ENCODE data around the gene IREB2.

DNA sequence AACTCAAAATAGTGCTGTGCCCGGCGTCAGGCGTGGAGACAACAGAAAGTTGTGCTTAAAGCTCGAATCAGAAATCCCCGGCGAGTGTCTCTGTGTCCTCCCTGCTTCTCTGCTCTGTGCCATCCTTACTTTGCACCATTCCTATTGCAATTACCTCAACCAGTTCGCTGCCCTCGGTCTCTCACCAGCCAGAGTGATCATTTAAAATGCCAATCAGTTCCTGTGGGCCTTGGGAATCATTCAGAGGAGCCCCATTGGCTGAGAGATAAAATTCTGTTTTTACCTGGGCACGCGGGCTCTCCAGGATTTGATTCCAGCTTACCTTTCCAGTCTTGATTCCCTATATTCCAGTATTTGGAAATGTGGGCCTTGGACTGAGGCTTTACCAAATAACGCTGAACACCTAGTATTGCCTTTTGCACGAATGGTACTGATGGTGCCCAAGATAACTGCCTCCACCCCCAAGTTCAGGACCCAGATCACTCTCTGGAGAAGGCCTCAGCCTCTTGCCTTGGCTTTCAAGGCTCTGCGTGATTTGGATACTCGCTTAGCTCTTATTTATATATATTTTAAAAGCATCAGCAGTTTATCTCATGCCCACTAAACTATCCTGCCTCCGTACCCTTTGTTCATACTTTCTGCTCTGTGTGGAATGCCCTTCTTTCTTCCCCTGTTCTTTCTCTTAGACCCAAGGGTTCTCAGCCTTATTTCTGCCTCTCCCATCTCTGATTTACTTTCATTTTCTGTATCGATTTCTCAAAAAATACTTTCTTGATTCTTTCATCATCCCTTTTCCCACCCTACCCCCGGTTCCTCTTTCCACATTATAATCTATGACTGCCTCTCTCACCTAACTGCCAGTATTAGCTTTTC is 103.1 kb downstream of the IREB2 start:
- TF ChIP-seq CTCF (CRISPR knock-in tag; IDR thresholded peaks at IDR 0.05) (no peak), ATF2 (CRISPR knock-in tag; IDR thresholded peaks at IDR 0.05) (no peak), USF2 (IDR thresholded peaks at IDR 0.05; ENCODE audit: low read depth, low read length) (no peak), USF2 (CRISPR knock-in tag; IDR thresholded peaks at IDR 0.05; ENCODE audit: borderline replicate concordance) (no peak), ZFP37 (CRISPR knock-in tag; IDR thresholded peaks at IDR 0.05; ENCODE audit: borderline replicate concordance) (no peak), ZFP90 (CRISPR knock-in tag; IDR thresholded peaks at IDR 0.05; ENCODE audit: borderline replicate concordance) (no peak), ETS1 (CRISPR knock-in tag; IDR thresholded peaks at IDR 0.05) (no peak), FOXJ3 (CRISPR knock-in tag; IDR thresholded peaks at IDR 0.05; ENCODE audit: borderline replicate concordance) (no peak), ZNF766 (CRISPR knock-in tag; IDR thresholded peaks at IDR 0.05; ENCODE audit: borderline replicate concordance) (no peak), BCL3 (CRISPR knock-in tag; IDR thresholded peaks at IDR 0.05) (no peak)

Measured in HepG2 (cell line).